Hindlimb muscle (tissue), 1 donor: ENCODE measurements around the gene SLTM. TPM values are rescaled to one million over a fixed set of nuclear protein-coding genes. Genes with fewer than 3 reads are reported as not detected.
"Not testable (repeated sequence)": the region's sequence is repeated elsewhere in the genome, so short reads cannot be mapped to it uniquely, and the experiment has no call there.

Experiments
- DNase-seq: peaks from one replicate; pipeline ENCODE4 v3.0.0-alpha.2; 2013
- polyA plus RNA-seq: library from polyadenylated mRNA; unstranded; fragments of 120-200 nt; gene quantifications from one replicate; pipeline ENCODE4 v1.2.1, GENCODE V29; 2013; ENCODE audit not compliant: insufficient read length

The SLTM gene
- polyA plus RNA-seq, 1 donor: 62.9 TPM

DNA sequence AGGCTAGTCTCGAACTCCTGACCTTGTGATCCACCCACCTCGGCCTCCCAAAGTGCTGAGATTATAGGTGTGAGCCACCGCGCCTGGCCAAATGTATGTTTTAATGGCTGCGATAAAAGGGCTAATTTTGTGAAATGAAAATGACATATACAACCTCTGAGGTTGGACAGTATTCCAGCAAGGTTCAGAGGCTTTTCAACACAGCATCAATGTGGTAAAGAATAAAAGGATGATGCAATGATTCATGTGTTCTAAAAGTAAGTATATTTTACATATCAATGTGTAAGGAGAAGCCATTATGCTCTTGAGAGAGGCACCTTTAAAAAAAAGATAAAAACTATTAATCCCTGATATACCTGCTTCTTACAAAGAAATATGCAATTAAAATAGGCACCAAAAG is 6.7 kb downstream of the SLTM start:
- DNase-seq: no peak

GRCh38 chr15:58924327-58924726 is 9.2 kb downstream of the SLTM start:
- DNase-seq: no peak

- DNase-seq: no peak
These were observed 9.7 kb downstream of the SLTM start for GRCh38 chr15:58923696-58924300.

DNA sequence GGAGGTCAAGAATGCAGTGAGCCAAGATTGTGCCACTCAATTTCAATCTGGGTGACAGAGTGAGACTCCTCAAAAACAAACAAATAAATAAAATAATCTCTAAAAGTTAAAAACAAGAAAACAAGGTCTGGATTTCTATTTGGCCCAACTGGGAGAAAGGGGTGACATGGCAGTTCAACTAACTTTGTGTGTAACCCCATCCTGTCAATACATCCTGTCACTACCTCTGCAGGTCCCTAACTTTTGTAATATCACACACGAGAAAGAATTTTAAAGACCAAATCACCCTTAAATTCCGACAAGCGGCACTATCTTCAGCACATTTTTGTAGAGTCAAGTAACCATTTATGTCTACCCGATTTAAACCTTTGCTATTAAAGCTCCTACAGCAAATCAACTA is 10.2 kb downstream of the SLTM start:
- DNase-seq: no peak

DNA sequence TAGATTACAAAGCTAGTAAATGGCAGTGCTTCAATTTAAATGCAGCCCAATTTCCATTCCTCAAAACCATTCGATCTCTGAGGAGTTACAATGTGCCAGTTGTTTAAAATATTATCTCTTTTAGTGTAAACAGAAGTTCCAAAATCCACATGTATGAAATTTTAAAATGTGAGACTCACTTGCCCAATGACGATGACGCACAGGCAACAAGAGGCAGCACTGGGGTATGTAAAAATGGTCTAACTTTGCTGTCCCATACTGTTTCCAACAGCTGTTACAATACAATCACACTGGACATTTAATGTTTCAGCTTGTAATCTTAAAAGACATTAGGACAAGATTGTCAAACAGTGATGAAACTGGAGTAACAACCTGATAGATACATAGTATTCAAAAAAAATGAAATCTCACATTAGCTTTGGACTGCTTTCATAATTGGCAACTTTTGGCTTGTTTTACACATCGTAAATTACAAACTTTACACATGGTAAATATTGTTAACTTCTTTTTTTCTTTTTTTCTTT is 12.2 kb downstream of the SLTM start:
- no peak for DNase-seq

GRCh38 chr15:58920447-58920846 is 13.0 kb downstream of the SLTM start:
- DNase-seq: not testable (repeated sequence)

- DNase-seq: no peak
These were observed 14.2 kb downstream of the SLTM start for GRCh38 chr15:58919232-58919631.

DNA sequence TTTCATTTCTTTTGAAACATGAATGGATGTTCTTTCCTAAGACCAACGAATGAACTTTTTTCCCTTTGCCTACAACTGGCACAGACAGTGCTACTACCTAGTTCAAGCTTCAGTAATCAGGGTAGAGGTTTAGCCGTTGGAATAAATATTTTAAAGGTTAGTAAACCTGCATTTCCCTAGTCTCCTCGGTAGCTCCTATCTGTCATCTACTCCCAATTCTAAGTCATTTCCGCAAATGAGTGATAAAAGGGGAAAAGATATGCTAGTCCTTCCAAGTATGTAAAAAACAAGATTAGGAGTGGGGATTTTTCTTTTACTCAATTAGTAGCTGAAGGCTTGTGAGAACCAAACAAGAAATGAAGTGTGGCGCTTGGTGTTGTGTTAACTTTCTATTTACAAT is 15.2 kb downstream of the SLTM start:
- DNase-seq: no peak

- not testable (repeated sequence) for DNase-seq
These were observed 15.8 kb downstream of the SLTM start for GRCh38 chr15:58917613-58918129.

- no peak for DNase-seq
These were observed 16.5 kb downstream of the SLTM start for GRCh38 chr15:58916962-58917361.

DNA sequence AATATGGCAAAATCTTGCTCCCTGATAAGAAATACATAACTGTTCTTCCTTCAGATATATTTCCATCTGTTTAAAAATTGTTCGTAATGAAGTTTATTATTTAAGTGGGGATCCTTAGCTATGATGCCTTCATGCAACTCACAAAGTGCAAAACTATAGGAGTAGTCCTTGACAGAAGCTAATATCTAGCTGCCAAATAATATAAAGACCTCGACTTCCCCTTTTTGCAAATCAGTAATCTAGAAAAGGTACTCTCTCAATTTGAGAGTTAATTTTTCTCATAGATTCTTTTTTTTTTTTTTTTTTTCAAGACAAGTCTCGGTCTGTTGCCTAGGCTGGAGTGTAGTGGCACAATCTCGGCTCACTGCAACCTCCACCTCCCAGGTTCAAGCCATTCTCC is 23.0 kb downstream of the SLTM start:
- no peak for DNase-seq

- DNase-seq: no peak
These were observed 23.9 kb downstream of the SLTM start for GRCh38 chr15:58909616-58910015.

DNA sequence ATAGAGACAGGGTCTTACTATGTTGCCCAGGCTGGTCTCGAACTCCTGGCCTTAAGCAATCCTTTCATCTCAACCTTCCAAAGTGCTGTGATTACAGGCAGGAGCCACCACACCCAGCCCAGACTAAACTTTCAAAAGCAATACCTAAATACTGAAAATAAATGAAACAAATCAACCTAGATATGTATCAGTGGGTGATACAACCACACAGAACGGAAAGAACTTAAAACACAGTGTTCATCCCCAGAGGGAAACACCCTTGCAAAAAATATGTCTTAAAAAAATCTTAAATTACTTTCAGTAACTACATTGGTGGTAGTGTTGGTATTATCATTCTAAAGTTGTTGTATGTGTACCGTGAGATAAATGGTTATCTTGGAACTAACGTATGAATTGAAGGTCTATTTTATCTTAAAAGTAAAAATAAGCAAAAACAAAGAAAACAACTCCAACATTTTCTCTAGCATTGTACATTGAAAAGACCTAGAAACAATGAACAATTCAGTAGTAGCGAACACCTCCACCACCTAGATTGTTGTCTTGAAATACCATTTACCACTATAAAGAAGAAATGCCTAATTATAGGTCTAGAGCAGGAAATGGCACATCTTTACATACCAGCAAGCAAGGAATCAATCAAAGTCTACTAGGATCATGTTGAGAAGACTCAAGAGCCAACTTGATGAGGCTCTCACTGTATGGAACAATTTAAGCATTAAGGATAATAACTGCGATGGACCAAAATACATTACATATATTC is 24.7 kb downstream of the SLTM start:
- no peak for DNase-seq

DNA sequence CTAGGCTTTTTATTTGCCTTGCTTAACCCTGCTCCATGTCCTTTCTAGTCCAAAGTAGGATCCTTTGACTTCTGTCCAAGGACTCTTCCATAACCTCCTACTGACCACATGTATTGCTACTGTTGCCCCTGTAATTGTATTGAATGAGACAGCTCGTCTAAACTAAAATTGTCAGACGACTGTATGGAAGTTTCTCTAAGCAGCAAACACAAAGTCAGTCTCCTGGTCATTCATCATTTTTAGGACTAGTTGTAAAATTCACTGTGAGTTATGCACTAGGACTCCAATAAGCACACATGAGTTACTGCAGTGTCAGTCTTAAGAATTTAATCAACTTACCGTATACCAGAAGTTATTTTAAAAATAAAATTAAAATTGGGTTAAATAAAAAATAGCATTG is 32.8 kb downstream of the SLTM start:
- no peak for DNase-seq

DNA sequence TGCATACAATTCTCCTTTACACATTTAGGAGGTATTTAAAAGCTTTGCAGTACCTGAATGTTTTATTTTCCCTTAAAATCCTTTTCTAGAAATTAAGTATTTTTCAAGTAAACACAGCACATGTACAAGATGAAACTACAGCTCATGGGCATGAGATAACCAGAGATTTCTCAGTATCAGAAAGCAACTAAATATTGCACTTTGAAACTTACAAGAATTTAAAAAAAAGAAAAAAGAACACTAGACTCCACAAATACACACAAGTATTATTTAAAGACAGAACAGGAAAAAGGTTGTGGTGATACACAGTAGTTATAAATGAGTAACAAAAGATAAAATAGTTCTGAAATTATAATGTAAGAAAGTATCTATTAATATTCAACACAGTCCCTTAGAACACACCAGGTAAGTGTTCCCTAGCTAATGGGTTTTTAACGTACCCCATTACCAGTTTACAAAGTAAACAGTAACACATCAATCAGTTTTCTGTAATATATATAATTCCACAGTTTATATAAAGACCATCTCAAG is 35.3 kb downstream of the SLTM start:
- DNase-seq: no peak

DNA sequence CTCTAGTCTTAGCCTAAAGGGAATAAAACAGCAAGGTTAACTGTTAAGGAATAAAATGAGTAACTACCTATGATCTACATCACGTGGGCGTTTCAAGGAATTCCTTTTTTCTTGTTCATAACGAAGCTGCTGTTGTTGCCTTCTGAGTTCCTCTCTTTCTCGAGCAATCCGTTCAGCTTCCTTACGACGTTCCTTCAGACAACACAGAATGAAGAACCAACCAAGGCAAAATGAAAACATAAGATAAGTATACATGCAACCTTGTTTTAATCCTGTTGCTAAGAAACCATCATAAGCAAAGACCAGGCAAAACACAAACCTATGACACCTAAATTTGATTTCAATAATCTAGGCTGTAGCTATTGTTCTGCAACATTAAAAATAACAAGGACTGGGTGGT is 44.1 kb downstream of the SLTM start:
- DNase-seq: no peak

DNA sequence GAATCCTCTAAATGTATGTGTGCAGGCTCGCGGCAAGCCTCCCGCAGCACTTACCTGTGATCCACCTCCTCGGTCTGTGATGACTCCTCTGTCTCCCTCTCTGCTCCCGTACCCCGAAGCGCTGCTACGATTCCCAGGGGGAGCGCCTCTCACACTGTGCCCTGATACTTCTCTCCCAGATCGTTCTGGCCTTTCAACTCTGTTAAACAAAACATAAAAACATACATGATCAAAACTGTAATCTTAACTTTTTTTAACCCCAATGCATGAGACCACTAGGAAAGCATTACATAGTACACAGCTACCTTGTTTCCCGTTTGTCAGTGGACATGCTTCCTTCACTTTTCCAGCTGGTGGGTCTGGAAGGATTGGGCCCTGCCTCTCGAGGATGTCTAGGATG is 46.6 kb downstream of the SLTM start:
- no peak for DNase-seq

DNA sequence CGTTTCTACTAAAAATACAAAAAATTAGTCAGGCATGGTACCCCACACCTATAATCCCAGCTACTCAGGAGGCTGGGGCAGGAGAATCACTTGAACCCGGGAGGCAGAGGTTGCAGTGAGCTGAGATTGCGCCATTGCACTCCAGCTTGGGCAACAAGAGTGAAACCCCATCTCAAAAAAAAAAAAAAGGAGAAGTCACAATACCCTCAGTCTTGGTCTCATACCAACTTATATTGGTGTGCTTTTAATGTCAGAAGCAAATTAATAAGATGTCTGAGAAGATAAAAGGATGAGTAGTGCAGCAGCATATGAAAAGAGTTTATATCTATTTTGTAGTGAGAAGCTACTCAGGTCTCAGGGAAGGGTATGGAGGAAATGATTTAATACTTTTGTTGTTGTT is 49.6 kb downstream of the SLTM start:
- not testable (repeated sequence) for DNase-seq

DNA sequence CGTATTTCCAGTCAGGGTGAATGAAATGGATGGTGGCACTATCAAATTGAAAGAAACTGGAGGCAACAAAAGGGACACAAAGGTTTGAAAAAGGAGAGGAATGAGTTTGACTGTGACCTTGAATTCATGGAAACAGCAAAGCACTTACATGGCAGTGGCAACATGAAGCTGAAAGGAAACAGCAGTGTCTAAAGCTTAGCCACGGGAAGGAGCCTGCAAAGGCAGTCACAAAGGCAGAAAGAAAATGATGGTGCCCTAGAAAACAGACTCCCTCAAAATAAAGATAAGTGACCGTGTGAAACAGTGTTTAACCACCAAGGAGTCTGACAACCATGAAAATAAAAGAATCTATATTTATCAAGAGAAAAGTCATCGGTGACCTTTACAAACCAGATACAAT is 51.2 kb downstream of the SLTM start:
- DNase-seq: no peak

GRCh38 chr15:58880320-58880719 is 53.2 kb downstream of the SLTM start:
- no peak for DNase-seq

DNA sequence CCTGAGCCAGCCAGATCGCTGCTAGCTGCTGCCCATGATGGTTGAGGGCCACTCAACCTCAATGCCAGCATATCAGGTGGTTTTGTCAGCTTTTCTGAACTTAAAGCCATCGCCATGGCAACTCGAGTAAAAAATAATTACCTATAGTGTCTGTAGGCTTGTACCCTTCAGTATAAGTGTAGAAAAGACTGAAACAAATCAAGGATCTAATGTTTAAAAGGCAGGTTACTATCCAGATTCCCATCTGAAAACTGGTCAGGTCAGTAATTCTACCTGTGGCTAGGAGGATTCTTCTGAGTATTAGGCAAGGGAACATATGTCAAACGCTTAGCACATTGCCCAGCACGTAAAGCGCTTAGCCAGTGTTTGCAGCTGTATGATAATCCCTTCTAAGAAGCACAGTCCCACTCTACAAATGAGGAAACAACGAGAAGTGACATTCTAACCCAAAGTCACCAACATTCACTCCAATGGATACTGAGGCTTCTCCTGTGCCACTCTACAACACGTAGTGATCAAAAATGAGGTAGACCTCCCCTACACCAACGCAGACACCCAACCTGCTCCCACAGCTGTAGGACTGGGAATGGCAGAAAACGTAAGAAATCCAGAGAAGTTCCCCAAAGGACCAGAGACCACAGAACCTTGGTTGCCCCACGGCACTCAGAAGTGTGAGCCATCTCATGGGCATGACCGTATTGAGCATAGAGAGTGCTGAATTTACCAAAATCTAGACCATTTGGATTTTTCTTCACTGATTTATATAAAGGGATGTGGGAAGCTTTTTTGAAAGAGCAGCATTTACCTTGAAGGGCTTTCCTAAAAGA is 55.3 kb downstream of the SLTM start:
- no peak for DNase-seq

DNA sequence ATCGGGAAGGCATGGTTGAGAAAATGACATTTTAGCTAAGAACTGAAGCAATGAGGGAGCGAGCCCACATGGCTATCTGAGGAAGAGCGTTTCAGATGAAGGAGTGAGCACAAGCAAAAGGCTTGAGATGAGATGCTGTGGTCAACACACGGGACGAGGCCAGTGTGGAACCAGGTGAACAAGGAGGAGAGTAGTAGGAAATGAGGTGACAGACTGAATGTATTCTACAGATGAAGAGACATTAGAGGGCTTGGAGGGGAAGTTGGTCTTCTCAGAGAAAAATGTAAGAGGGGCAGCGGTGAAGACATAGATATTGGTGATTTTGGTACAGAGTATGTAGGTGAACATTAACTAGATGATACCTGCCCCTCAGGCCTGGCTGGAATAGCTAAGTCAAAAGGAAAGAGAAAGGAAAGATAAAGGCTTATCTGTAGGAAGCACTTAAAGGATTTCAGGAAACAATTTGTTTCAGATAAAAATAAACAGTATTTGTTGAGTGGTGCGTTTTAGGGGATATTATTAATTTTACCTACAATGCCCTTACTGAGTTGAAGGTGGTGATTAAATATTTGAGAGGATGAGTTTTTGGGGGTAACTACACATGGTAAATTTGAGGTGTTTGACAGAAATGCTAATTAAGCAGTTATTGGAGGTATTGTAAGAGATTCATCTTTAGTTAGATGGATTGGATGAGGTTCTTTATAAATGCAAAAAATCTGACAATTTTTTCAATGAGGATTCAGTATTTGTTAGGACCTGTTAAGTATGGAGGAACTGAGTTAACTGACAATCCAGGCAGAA is 57.0 kb downstream of the SLTM start:
- DNase-seq: no peak
